ENCODE measurements around the gene VEZT.

DNA sequence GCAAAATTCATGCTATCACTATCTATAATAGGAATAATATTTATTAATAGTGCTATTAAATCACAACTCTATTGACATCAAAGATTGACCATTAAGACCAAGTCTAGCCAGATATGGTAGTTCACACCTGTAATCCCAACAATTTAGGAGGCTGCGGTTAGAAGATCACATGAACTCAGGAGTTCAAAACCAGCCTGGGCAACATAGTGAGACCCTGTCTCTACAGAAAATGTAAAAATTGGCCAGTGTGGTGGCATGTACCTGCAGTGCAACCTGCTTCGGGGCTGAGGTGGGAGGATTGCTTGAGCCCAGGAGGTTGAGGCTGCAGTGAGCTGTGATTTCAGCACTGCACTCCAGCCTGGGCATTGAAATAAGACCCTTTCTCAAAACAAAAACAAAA is 11.0 kb downstream of the VEZT start:
- no peak for TF ChIP-seq CTCF (IDR thresholded peaks at IDR 0.05; ENCODE audit: low read depth, low read length, poor library complexity, severe bottlenecking)
- no peak for TF ChIP-seq EZH2phosphoT487 (IDR thresholded peaks at IDR 0.05; ENCODE audit: borderline replicate concordance, low read length)

Measured in DOHH2 (cell line).